Head of caudate nucleus (tissue), 42 donors: ENCODE data around the gene RB1.

Experiments used
- DNase-seq, 42 donors: peaks; one replicate each; pipeline versions ENCODE4 v3.0.0 to v3.0.0-alpha.2; 2020 to 2021; ENCODE audit warnings: mixed read lengths in 7 of 42
- intact Hi-C: fragments of 100-400 bp; cut with DNase I; formaldehyde crosslinking; loops from one replicate; pipeline ENCODE4 v1.15.0; 2022

Gene RB1

DNA sequence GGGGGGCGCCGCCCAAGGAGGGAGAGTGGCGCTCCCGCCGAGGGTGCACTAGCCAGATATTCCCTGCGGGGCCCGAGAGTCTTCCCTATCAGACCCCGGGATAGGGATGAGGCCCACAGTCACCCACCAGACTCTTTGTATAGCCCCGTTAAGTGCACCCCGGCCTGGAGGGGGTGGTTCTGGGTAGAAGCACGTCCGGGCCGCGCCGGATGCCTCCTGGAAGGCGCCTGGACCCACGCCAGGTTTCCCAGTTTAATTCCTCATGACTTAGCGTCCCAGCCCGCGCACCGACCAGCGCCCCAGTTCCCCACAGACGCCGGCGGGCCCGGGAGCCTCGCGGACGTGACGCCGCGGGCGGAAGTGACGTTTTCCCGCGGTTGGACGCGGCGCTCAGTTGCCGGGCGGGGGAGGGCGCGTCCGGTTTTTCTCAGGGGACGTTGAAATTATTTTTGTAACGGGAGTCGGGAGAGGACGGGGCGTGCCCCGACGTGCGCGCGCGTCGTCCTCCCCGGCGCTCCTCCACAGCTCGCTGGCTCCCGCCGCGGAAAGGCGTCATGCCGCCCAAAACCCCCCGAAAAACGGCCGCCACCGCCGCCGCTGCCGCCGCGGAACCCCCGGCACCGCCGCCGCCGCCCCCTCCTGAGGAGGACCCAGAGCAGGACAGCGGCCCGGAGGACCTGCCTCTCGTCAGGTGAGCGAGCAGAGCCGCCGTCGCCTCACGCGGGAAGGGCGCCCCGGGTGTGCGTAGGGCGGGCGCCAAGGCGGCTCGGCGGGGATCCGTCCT, at the start of gene RB1:
RB1 (plus strand) TSS at position 393 of the 784 bp plus-strand sequence; CDS start at position 555, 162 bp downstream.
- peak; percentile 69 to 94 (median 88) for DNase-seq
- intact Hi-C loops = loop anchor here (5.0 kb wide), 1 partner anchor 66 kb away; no protein-coding TSS in a partner anchor

DNA sequence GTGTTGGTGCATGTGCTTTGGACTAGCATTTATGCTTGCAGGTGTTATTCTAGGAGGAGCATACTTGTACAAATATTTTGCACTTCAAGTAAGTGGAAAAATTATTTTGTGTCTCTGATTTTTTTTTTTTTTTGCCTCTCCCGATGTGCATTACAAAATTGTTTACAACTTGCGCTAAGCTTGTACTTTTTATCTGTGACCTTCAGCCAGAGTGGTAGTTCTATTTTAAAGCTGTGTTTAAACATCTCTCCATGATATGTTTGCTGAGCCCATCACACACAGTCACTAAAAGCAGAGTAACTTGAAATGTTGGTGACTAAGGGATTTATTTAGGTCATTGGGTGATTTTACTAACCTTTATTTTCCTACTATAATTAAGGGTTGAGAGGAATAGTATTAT, 49.7 kb upstream of the RB1 start:
- intact Hi-C loops = no loop called here

DNA sequence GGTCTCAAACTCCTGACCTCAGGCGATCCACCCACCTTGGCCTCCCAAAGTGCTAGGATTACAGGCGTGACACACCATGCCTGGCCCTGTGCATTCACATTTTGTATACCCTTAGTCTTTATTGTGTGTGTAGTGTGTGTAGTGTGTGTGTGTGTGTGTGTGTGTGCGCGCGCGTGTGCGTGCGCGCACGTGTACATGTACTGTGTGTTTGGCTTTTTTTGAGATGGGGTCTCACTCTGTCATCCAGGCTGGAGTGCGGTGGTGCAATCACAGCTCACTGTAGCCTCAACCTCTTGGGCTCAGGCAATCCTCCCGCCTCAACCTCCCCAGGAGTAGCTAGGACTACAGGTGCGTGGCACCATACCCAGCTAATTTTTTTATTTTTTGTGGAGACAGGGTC, 48.5 kb upstream of the RB1 start:
- no peak for DNase-seq
- intact Hi-C loops = no loop called here

More for the DNA sequence above, 49.7 kb upstream of the RB1 start:
- no peak for DNase-seq

DNA sequence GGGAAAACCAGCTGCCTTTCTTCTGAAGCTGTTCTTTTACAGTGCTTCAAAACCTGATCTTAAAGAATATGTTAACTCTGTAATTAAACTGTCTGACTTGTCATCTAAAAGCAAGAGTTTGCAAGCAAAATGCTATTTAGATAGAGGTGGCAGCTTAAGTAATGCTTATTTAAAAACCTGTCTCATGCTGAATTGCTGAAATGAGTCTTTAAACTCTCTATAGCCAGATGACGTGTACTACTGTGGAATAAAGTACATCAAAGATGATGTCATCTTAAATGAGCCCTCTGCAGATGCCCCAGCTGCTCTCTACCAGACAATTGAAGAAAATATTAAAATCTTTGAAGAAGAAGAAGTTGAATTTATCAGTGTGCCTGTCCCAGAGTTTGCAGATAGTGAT, 47.6 kb upstream of the RB1 start:
- peak in 1 of 42 donors; percentile 33 for DNase-seq
- intact Hi-C loops = no loop called here

DNA sequence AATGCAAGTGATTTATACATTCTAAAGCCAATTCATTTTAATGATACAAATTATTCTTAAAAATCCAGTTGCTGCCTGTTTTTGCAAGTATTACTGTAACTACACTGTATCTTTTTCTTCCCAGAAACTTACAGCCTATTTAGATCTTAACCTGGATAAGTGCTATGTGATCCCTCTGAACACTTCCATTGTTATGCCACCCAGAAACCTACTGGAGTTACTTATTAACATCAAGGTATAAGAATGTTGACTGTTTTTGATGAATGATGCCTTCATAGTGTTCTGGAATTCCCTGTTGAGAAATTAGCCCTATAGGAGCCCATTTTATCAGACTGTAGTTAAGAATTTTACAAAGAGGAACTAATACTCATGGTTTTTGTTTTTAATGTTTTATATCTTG, 45.5 kb upstream of the RB1 start:
- intact Hi-C loops = no loop called here
- DNase-seq = no peak

DNA sequence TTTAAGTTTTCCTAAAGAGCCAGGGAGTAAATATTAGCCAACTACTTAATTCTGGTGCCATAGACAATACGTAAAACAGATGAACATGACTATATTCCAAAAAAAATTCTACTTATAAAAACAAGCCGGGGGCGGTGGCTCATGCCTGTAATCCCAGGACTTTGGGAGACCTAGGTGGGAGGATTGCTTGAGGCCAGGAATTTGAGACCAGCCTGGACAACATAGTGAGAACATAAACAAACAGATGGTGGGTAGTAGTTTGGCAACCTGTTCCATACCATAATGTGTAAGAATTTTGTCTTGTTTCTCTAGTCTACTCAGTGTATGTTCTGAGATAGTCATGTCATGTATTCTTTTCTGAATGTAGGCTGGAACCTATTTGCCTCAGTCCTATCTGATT, 45.1 kb upstream of the RB1 start:
- DNase-seq = no peak
- intact Hi-C loops = no loop called here

DNA sequence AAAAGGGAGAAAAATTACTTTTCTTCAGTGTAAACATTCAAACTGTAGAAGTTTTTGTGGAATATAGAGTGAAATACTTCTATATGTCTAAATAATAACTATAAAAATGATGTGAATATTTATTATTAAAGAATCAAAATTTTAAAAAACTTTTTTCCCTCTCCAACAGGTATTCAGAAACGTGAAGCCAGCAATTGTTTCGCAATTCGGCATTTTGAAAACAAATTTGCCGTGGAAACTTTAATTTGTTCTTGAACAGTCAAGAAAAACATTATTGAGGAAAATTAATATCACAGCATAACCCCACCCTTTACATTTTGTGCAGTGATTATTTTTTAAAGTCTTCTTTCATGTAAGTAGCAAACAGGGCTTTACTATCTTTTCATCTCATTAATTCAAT, 42.6 kb upstream of the RB1 start:
- no peak for DNase-seq
- intact Hi-C loops = no loop called here

DNA sequence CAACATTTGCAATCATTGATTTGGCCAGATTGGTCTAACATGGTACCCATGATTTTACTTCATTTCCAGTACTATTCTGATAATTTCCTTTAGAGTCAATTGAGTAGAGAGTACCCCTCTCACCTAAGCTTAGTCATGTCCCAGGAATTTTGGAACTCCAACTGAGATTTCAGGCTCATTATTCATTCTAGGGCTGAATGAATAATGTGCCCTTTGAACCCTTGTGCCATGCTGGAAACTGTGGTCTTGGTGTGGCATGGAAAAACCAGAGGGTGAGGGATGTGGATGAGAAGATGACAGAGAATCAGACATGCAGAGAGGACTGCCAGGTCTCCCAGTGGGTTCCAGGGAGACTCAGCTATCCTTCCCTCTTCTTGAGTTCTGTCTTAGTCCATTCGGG, 40.4 kb upstream of the RB1 start:
- intact Hi-C loops = no loop called here
- DNase-seq = no peak

DNA sequence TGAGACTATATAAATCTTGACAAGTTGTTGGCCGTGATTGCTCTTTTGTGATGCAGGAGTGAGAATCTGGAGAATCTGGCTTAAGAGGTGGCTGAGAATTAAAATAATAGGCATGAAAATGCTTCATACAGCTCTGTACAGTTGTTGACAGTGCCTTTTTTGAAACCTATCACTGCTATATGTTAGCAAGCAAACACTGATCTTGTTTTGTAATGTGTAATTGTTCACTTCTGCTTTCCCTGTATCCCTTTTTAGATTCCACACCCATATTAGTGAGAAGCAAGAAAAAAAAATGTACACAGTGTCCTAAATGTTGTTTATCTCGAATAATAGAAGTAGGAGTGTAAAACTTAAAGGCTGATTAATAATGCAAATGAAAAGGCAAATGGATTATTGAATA, 39.5 kb upstream of the RB1 start:
- intact Hi-C loops = no loop called here

DNA sequence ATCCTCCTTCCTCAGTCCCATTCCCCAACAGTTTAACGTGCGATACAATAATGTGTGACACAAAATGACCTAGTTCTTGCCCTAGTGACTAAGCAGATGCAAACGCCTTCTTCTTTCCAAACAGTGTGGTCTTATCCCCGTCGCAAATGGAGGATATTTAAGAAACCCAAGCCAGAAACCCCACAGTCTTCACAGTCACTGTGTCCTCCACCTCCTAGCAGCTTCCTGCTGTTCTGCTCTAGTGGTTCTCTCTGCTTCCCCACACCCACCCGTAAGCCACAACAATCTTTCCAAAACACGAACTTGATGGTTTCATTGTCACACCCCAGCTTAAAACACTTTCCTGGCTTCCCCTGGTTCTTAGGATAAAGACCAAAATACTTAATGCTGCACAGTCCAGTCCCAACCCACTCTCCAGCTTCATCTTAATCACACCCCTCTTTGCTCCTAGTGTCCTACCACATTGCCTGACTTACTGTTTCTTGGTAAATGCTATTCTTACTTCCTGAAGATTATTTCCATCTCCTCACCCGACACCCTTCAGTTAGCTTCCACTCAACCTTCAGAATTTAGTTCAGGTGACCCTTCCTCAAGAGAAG, 38.2 kb upstream of the RB1 start:
- intact Hi-C loops = no loop called here
- DNase-seq = no peak

More for the DNA sequence above, 39.5 kb upstream of the RB1 start:
- DNase-seq = no peak

DNA sequence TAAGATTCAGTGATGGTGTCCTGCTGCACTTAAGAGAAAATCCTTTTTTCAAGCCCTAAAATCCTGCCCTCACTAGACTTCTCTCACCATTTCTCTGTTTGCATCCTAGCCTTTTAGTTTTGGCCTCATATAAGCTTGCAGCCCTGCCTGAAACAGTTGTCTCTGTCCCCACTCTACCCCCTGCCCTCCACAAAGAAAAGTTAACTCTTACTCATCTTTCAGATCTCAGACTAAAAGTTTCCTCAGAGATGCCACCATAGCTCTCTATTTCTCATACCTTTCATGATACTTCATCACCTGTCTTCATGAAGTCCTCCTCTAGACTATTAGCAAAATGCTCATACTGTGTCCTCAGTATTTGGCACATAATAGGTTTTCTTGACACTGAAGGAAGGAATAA, 37.4 kb upstream of the RB1 start:
- intact Hi-C loops = no loop called here
- DNase-seq = no peak

DNA sequence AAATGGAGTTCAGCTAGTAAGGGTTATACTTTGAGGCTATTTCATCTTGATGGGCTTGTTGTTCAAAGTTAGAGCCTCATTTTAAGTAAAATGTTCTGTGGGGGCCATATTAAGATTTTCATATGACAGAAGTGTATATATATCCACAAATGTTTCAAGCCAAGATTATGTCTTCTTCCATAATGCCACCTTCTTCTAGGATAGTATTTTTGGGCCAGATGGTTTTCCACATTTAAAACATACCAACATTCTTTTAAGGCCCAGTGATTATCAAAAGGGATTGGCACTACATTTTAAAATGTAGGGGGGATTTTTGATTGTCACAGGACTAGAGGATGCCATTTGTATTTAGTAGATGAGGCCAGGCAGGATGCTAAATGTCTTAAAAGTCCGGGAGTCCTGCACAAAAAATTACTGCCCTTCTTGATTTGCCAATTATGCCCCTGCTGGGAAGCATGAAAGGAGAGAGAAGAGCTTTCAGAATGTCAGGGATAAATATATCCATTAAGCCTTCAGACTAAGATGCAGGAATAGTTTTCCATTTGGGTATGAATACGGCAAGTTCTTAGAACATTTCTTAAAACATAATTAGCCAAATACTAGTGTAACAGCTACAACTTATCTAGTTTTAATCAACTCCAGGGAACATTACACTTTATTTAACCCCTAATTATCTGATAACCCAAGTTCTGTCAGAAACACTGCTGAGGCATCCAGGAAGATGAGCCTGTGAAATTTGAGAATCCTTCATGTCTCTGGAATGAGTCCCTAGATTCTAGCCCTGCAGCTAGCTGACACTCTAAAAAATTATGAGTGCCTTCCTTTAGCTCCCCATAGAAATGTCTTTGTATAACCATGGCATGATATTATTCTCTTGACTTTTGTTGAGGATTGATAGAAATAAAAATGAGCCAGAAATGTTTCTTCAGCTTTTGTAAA, 36.6 kb upstream of the RB1 start:
- intact Hi-C loops = no loop called here
- DNase-seq = no peak

DNA sequence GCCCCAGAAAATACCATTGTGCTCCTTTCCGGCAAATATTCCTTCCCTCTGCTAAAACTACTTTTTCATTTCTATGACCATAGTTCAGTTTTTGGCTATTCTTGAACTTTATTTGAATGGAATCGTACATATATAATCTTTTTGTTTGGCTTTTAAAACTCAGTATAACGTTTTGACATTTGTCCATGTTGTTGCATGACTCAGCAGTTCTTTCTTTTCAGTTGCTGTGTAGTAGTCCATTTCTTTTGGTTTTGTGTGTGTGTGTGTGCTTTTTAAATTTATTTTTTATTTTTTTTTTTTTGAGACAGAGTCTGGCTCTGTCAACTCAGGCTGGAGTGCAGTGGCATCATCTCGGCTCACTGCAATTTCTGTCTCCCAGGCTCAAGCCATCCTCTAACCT, 35.5 kb upstream of the RB1 start:
- intact Hi-C loops = no loop called here
- DNase-seq = no peak

DNA sequence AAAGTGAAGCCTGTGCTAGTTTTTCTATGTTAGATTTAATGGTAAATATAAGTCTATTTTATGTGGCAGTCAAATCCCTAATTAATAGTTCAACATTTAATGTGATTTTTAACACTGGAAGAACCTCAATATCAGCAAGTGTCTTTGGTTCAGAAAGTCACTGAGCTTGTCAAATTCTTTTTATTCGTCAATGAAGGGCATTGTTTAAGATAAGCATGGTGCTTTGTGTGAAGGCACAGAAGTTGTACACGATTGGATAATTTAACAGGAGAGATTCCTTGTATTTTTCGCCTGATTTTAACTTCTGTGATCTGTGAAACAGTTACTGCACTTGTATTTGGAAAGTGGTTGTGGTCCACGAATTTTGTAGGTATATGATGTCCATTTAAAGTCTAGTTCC, 30.2 kb upstream of the RB1 start:
- intact Hi-C loops = no loop called here
- no peak for DNase-seq

DNA sequence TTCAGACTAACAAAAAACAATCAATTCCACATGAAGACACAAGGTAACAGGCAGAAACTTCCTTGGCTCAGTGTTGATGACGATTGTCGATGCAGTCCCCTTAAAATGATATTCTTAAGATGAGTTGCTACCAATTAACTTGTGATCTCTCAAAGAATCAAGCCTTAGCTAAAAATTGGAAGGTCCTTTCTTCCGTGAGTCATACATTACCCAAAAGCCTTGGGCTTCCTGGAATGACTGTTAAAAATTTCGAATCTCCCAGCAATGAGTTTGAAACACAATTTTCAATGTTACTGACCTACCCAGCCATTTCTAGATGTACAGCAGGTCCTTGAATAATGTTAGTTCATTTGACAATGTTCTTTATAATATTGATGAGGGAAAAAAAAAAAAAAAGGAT, 28.0 kb upstream of the RB1 start:
- intact Hi-C loops = no loop called here
- no peak for DNase-seq

DNA sequence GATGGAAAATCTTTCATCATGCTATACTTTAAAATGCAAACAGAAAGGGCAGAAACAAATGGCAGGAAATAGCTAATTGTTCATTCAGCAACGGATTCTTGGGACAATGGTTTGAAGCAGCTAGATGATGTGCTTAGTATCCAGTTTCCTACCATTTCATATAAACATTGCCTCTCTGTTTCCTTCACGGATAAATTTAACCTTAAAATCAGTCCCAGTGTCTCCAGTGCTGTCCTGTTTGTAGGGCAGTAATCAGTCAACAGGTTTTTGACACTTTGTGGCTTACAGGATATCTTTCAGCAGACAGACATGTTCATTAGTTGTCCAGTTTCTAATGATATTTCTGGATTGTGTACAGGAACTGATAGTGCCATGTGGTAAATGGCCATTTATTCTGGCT, 24.7 kb upstream of the RB1 start:
- no peak for DNase-seq
- intact Hi-C loops = no loop called here

DNA sequence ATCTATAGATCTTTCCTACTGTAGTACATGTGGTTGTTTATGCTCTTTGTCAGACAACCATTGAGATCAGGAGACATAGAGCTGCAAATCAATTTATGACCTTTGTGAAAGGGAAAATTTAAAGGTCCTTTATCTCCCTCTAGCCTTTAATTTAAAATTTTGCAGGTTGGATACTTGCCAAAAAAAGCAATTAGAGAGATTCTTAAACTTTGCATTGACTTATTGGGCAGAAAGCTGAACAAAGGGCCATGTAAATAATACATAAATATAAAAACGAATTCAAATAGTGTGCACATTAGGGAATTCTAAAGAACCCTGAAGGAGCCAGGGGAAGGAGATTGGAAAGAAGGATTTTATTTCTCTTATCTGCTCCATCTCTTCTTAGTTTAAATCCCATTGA, 22.0 kb upstream of the RB1 start:
- no peak for DNase-seq
- intact Hi-C loops = no loop called here

DNA sequence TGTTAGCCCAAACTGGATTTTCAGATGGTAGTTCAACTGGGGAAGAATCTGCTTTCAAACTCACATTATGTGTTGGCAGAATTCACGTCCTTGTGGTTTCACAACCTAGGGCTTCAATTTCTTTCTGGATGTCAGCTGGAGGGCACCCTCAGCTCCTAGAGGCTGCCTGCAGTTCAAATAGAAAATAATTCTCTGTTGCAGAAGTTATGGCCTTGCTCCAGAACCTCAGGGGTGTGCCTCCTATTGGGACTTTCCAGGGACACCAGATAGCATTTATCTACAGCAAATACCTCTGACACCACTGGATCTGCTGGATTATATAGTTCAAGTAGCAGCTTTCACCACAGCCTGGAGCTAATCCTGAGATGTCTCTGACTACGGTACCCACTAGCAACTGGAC, 11.8 kb upstream of the RB1 start:
- intact Hi-C loops = no loop called here
- no peak for DNase-seq

DNA sequence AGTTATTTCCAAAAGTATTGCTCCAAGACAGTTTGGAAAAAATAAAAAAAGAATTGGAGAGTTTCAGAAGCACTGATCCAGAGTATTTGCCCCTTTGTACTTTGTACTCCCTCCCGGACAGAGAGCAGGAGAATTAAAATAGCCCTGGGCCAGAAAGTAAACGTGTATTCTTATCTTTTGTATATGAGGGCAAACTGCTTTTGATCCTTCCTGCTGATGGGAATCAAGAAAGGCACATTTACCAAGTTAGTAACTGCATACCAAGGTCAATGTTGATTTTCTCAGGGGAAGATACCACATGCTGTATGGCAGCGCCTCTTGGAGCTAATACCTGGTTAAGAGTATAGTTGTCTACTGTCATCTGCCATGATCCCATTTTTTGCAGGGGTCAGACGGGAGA, 10.9 kb upstream of the RB1 start:
- intact Hi-C loops = no loop called here
- no peak for DNase-seq

DNA sequence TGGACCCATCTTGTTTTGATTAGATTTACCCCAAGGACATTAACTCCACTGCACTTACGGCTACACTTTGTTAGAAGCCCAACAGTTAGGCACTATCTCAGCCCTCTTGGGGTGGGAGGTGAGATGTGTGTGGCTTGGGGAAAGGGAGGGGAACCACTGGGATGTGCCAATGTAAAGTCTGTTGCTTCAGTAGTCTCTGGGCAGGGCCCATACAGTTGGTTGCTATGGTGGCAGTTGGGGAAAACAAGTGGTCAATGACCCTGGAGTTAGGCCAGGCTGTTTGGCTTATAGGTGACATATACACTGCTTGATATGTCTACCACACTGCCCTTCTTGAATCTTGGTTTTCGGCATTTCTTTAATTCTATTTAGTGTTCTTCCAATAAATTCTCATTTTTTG, 8.9 kb upstream of the RB1 start:
- intact Hi-C loops = no loop called here
- no peak for DNase-seq
